ENCODE data around the gene HAUS7. TPM values are rescaled to one million over a fixed set of nuclear protein-coding genes. Genes with fewer than 3 reads are reported as not detected.

Gene HAUS7
- total RNA-seq, 1 experiment from 2014 or later: 29.3 TPM

DNA sequence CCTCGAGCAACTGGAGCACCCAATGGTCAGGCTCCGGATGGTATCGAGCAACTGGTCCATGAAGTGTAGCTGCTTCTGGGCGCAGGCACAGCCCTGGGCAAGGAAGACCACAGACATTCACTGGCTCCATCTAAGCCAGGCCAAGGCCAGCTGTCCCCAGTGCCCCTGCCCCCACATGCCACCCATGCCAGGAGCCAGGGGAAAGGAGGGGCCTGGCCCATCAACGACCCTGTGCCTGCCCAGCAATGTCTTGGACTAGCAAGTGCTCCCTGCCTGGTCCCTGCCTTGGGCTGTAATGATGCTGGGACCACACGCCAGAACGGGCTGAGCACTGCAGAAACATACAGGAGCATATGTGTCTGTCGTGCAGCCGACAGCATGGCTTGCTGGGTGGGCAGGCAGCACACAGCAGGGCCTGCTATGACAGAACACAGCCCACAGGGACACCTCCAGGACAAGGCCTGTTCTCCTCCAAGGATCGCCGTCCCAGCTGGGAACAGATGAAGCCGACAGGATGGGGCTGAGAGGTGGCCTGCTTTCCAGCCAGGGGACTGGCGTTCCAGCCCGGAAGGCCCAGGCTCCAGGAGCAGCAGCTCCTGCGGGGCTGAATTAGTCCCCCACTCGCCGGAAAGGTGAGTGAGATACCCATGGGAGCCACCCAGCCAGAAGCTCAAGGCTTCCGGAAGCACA lies 13.1 kb downstream of the HAUS7 start:
- BruUV-seq (replicated peaks): no TSS peak
- no peak overlapping the region for H3K4me2 ChIP-seq
- POLR2A ChIA-PET (ENCODE audit: unreplicated experiment): no interaction called here
- H4K20me1 ChIP-seq (ENCODE audit: insufficient read depth): no peaks in the 10 kb centered on the region
- H2AFZ ChIP-seq: no peak overlapping the region
- CTCF ChIA-PET: no interaction called here
- H3K9me2 ChIP-seq (ENCODE audit: insufficient read depth): no peaks in the 10 kb centered on the region
- no peaks in the 10 kb centered on the region for H3F3A ChIP-seq (ENCODE audit: insufficient read depth, low read depth)
- H3K36me3 ChIP-seq (ENCODE audit: low read depth): no peaks in the 10 kb centered on the region
- TF ChIP-seq, protein P1, sequence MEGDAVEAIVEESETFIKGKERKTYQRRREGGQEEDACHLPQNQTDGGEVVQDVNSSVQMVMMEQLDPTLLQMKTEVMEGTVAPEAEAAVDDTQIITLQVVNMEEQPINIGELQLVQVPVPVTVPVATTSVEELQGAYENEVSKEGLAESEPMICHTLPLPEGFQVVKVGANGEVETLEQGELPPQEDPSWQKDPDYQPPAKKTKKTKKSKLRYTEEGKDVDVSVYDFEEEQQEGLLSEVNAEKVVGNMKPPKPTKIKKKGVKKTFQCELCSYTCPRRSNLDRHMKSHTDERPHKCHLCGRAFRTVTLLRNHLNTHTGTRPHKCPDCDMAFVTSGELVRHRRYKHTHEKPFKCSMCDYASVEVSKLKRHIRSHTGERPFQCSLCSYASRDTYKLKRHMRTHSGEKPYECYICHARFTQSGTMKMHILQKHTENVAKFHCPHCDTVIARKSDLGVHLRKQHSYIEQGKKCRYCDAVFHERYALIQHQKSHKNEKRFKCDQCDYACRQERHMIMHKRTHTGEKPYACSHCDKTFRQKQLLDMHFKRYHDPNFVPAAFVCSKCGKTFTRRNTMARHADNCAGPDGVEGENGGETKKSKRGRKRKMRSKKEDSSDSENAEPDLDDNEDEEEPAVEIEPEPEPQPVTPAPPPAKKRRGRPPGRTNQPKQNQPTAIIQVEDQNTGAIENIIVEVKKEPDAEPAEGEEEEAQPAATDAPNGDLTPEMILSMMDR (conservative IDR thresholded peaks at IDR 0.05): no peak
- no peak for TF ChIP-seq EZH2 (IDR thresholded peaks at IDR 0.05; ENCODE audit: low read depth)
- H3K79me2 ChIP-seq (ENCODE audit: low read depth): no peaks in the 10 kb centered on the region
- H3K27me3 ChIP-seq (ENCODE audit: insufficient read depth, low read depth): no peaks in the 10 kb centered on the region
- H3K4me3 ChIP-seq: no peak overlapping the region
- no peaks in the 10 kb centered on the region for H3K4me1 ChIP-seq (replicated peaks; ENCODE audit: insufficient read depth)
- intact Hi-C loops (cut with micrococcal nuclease; ENCODE audit: unreplicated experiment): no loop called here
- no peak overlapping the region for H3K27ac ChIP-seq
- H3K9me3 ChIP-seq (ENCODE audit: insufficient read depth, low read depth): no peaks in the 10 kb centered on the region
- no peak for DNase-seq

DNA sequence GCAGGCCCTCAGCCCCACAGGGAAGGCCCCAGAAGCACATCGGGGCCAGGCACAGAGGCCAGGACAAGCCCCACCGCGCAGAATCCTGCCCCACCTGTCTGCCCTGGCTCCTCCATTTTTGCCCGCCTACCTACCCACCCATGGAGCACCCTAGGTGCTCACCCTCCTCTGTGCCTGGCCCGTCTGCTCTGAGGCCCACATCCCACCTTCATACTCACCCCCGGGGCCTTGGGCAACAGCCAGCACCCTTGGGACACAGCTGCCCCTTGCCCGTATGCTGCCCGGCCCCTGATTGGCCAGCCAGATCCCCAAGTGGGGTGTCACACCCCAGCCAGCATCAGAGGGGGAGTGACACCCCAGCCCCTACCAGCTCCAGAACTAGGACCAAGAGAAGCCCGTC lies 13.7 kb downstream of the HAUS7 start:
- H2AFZ ChIP-seq: no peak overlapping the region
- H3K79me2 ChIP-seq (ENCODE audit: low read depth): no peaks in the 10 kb centered on the region
- no peaks in the 10 kb centered on the region for H4K20me1 ChIP-seq (ENCODE audit: insufficient read depth)
- ChIA-PET POLR2A (ENCODE audit: unreplicated experiment) (no interaction called here), CTCF (no interaction called here)
- H3K9me2 ChIP-seq (ENCODE audit: insufficient read depth): no peaks in the 10 kb centered on the region
- intact Hi-C loops (cut with micrococcal nuclease; ENCODE audit: unreplicated experiment): no loop called here
- H3K4me3 ChIP-seq: no peak overlapping the region
- no peak overlapping the region for H3K27ac ChIP-seq
- BruUV-seq (replicated peaks): no TSS peak
- no peak overlapping the region for H3K4me2 ChIP-seq
- no peaks in the 10 kb centered on the region for H3K36me3 ChIP-seq (ENCODE audit: low read depth)
- no peaks in the 10 kb centered on the region for H3K27me3 ChIP-seq (ENCODE audit: insufficient read depth, low read depth)
- no peaks in the 10 kb centered on the region for H3K4me1 ChIP-seq (replicated peaks; ENCODE audit: insufficient read depth)
- TF ChIP-seq, protein P1 (conservative IDR thresholded peaks at IDR 0.05): no peak
- TF ChIP-seq EZH2 (IDR thresholded peaks at IDR 0.05; ENCODE audit: low read depth): no peak
- no peaks in the 10 kb centered on the region for H3K9me3 ChIP-seq (ENCODE audit: insufficient read depth, low read depth)
- DNase-seq: no peak
- no peaks in the 10 kb centered on the region for H3F3A ChIP-seq (ENCODE audit: insufficient read depth, low read depth)

DNA sequence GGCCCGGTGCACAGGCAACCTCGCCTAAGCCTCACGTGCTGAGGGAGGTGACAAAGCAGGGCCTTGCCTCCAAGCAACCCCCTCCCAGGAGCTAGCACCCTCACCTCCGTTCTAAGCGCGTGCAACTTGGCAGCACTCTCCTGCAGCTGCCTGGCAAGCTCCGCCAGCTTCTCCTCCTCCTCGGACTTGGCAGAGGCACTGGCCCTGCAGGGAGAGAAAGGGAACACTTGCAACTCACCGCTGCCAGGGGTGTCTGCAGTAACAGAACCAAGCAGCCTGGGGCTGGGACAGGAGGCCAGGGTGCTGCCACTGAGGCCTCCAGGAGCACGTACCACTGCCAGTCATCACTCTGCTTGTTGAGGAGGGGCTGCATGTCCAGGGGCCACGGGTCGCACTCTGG lies 14.2 kb downstream of the HAUS7 start:
- no peak for DNase-seq
- H3K4me3 ChIP-seq: no peak overlapping the region
- ChIA-PET CTCF (no interaction called here), POLR2A (ENCODE audit: unreplicated experiment) (no interaction called here)
- H3F3A ChIP-seq (ENCODE audit: insufficient read depth, low read depth): no peaks in the 10 kb centered on the region
- H2AFZ ChIP-seq: no peak overlapping the region
- H3K27me3 ChIP-seq (ENCODE audit: insufficient read depth, low read depth): no peaks in the 10 kb centered on the region
- intact Hi-C loops (cut with micrococcal nuclease; ENCODE audit: unreplicated experiment): no loop called here
- no peaks in the 10 kb centered on the region for H3K36me3 ChIP-seq (ENCODE audit: low read depth)
- H3K79me2 ChIP-seq (ENCODE audit: low read depth): no peaks in the 10 kb centered on the region
- H3K27ac ChIP-seq: no peak overlapping the region
- no peaks in the 10 kb centered on the region for H3K9me2 ChIP-seq (ENCODE audit: insufficient read depth)
- H3K4me1 ChIP-seq (replicated peaks; ENCODE audit: insufficient read depth): no peaks in the 10 kb centered on the region
- BruUV-seq (replicated peaks): no TSS peak
- no peaks in the 10 kb centered on the region for H3K9me3 ChIP-seq (ENCODE audit: insufficient read depth, low read depth)
- no peaks in the 10 kb centered on the region for H4K20me1 ChIP-seq (ENCODE audit: insufficient read depth)
- TF ChIP-seq EZH2 (IDR thresholded peaks at IDR 0.05; ENCODE audit: low read depth): no peak
- TF ChIP-seq, protein P1 (conservative IDR thresholded peaks at IDR 0.05): no peak
- no peak overlapping the region for H3K4me2 ChIP-seq
